GM18511 (cell line): ENCODE results near the gene DDX39A.
"Not testable (repeated sequence)": the region's sequence is repeated elsewhere in the genome, so short reads cannot be mapped to it uniquely, and the experiment has no call there.

Source experiments
- ATAC-seq: cut with Tn5 transposase; IDR thresholded peaks from one replicate; pipeline ENCODE4 v1.9.1; 2021; ENCODE audit warnings: mild to moderate bottlenecking, moderate library complexity; ENCODE audit not compliant: unreplicated experiment

The DDX39A gene

DNA sequence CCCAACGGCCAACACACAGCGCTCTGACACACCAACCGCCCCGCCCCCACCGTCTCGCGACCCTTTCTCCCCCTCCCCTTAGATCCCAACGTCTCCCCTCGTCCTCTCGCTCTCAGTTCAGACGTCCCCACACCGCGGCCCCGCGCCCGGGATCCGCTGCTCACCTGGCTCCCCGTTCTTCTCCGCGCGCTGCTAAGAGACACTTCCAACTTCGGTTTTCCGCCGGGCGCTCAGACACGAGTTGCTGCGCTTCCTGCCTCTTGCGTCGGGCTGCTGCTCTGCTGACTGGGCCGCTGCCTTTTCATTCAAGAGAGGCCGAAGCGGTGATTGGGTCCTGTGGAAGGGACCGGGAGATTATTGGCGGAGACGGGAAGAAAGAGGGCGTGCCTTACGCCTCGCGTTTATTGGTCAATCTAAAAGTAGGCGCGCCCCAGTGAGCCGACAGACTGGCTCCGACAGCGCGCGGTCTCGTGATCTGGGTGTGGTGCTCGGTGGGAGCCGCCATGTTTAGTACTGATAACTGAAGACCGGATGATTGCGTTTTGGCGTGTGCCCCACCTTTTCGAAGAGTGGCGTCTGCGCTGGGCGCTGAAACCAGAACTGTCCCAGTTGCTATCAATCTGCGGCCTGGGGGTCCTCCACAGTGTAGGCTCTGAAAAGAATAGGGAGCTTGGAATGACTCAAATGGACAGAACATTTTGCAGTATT, at the start of gene DDX39A:
DDX39A (minus strand) TSS at position 236 of the 708 bp plus-strand sequence. CDS start 6,121 bp downstream, outside the sequence.
- ATAC-seq, result peak; percentile 87

DNA sequence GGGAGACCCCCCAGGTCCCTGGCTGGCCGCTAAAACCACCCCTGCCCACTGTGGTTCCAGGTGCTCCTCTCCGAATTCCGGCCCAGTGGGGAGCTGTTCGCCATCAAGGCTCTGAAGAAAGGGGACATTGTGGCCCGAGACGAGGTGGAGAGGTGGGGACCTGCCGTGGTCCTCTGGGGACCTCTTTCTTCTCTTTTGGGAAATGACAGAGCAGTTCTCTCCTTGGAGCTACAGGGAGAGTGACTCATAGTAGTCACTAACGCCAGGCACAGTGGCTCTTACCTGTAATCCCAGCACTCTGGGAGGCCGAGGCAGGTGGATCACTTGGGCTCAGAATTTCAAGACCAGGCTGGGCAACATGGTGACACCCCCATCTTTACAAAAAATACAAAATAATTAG, 48.7 kb upstream of the DDX39A start:
- ATAC-seq, result no peak

DNA sequence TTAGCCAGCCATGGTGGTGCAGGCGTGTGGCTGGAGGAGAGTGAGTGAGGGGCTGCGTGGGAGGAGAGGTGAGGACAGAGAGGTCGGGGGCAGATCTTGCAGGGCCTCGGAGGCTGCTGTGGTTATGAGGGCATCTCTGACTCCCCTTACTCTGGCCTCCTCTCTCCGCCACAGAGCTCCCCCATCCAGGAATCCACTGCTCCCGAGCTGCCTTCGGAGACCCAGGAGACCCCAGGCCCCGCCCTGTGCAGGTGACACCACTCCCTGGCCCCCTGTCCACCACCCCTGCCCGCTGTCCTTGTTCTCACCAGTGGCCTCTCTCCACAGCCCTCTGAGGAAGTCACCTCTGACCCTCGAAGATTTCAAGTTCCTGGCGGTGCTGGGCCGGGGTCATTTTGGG, 48.2 kb upstream of the DDX39A start:
- ATAC-seq, result no peak

DNA sequence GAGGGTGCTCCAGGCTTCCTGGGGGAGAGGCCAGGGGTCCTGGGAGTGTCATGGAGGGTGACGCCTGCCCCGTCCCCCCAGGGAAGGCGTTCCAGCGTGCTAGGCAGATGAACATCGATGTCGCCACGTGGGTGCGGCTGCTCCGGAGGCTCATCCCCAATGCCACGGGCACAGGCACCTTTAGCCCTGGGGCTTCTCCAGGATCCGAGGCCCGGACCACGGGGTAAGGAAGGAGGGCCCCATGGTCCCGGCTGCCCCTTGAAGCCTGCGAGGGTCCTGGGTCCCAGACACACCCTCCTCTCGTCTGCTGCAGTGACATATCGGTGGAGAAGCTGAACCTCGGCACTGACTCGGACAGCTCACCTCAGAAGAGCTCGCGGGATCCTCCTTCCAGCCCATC, 44.6 kb upstream of the DDX39A start:
- ATAC-seq, result no peak

DNA sequence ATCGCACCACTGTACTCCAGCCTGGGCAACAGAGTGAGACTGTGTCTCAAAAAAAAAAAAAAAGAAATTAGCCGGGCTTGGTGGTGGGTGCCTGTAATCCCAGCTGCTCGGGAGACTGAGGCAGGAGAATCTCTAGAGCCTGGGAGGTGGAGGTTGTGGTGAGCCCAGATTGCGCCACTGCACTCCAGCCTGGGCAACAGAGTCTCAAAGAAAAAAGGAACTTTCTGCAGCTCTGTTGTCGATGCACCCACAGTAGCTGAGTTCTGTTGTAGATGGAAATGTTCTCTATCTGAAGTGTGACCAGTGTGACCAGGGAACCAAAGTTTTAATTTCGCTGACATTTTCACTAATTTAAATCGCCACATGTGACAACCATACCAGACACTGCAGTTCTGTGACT, 43.3 kb upstream of the DDX39A start:
- ATAC-seq, result not testable (repeated sequence)

DNA sequence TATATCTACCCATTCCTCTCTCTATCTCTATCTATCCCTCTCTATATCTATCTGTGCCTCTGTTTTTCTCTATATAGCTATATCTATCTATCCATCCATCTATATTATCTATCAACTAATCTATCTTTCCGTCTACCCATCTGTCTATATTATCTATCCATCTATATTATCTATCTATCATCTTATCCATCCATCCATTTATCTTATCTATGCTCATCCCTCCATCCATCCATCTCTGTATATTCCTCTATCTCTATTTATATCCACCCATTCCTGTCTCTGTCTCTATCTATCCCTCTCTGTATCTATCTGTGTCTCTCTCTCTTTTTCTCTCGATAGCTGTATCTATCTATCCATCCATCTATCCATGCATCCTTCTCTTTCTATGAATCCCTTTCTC, 41.8 kb upstream of the DDX39A start:
- ATAC-seq, result no peak

DNA sequence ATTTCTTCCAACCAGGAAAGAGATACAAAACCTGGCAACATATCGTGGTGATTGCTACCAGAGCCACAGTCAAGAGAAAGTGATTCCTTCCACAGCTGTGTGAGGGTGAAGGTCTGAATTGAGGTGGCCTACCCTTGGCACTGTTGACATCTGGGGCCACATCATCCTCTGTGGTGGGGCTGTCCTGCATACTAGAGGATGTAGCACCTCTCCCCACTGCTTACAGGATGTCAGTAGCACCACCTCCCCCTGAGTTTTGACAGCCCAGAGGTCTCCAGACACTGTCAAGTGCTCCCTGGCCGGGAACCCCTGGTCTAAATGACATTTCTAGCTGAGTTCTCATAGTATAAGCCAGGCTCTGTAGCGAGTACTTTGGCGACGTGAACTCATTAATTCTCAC, 40.6 kb upstream of the DDX39A start:
- ATAC-seq, result no peak

DNA sequence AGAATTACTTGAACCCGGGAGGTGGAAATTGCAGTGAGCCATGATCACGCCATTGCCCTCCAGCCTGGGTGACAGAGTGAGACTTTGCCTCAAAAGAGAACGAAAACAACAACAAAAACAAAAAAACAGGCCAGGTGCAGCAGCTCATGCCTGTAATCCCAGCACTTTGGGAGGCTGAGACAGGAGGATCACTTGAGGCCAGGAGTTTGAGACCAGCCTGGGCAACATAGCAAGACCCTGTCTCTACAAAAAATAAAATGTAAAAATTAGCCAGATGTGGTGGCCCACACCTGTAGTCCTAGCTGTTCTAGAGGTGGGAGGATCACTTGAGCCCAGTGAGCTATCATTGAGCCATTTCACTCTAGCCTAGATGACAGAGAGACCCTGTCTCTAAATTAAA, 33.2 kb upstream of the DDX39A start:
- not testable (repeated sequence) for ATAC-seq

DNA sequence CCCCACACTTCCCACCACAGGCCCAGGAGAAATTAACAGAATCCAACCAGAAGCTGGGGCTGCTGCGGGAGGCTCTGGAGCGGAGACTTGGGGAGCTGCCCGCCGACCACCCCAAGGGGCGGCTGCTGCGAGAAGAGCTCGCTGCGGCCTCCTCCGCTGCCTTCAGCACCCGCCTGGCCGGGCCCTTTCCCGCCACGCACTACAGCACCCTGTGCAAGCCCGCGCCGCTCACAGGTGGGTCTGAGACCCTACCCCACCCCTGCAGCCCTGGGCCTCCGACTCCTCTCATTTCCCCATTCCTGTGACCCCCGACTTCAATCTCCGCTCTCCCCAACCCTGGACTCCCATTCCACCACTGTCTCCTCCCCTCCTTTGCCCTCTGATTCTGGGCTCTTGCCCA, 31.7 kb upstream of the DDX39A start:
- no peak for ATAC-seq

DNA sequence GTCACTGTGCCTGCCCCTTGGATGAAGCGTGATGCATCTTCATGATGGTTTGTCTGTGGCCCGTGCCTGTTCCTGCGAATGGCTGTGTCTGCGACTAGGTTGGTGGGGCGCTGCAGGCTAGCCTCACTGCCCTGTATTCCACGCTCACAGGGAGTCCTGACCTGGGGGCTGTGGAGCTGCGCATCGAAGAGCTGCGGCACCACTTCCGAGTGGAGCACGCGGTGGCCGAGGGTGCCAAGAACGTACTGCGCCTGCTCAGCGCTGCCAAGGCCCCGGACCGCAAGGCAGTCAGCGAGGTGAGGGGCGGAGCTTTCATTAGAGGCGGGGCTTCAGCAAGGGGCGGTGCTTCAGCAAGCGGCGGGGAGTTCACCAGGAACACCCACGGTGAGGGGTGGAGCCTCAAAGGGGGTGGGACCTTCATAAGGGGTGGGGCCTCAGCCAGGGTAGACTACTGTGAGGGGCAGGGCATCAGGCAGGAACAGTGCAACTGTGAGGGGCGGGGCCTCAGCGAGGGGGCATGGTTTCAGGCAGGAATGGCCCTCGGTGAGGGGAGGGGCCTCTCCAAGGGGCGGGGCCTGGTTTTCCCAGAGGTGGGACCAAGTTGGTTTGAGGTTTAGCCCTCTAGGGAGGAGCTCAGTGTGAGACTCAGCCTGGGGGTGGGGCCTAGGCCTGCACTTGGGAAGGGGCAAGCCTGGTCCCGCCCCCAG, 31.2 kb upstream of the DDX39A start:
- no peak for ATAC-seq

DNA sequence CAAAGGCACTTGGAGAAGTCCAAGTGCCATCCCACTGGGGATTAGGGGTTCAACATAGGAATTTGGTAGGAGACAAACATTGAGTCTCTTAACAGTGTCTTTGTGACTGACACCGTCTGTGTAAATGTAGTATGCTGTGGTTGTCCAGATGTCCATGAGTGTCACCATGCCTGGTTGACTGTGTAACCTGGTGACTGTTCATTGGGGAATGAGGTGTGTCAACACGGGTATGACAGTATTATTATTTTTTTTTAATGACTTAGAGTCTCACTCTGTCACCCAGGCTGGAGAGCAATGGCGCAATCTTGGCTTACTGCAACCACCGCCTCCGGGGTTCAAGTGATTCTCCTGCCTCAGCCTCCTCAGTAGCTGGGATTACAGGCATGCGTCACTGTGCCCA, 30.2 kb upstream of the DDX39A start:
- no peak for ATAC-seq

DNA sequence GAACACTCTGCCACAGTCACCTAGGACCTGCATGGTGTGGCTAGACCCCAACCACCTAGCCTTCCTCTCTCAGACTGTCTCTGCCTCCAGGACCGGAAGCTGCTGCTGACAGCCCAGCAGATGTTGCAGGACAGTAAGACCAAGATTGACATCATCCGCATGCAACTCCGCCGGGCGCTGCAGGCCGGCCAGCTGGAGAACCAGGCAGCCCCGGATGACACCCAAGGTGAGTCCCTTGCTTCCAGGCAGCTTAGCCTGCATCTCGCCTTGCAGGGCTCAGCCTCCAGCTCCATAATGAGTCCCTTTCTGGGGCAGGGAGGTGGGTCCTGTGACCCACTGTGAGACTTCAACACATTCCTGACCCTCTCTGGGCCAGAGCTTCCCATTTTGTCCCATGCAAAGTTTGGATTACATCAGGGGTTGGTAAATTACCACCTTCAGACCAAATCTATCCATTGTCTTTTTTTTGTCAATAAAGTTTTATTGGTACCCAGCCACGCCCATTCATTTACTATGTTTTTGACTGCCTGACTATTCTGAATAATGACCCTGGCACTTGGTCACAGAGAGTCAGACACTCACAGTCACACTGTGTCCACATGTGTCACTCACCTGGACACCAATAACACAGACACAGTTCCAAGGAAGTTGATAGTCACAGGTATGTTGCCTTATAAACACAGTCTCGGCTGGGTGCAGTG, 27.3 kb upstream of the DDX39A start:
- no peak for ATAC-seq

DNA sequence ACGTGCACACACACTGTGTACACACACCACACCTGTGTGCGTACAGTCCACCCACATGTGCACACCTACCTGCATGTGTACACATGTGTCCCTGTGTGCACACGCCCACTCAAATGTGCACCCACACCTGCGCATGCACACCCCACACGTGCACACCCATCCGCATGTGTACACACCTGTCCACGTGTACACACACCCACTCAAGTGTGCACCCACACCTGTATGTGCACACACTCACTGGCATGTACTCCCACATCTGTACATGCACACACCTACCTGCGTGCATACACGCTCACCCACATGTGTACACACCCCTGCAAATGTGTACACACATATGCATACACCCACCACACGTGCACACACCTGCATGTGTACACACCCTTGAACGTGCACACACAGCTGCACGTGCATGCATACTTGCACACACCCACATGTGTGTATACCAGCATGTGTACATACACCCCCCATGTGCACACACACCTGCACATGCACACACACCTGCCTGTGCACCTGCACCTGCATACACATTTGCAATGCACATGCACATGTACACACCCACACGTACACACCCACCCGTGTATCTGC, 24.6 kb upstream of the DDX39A start:
- ATAC-seq, result no peak

DNA sequence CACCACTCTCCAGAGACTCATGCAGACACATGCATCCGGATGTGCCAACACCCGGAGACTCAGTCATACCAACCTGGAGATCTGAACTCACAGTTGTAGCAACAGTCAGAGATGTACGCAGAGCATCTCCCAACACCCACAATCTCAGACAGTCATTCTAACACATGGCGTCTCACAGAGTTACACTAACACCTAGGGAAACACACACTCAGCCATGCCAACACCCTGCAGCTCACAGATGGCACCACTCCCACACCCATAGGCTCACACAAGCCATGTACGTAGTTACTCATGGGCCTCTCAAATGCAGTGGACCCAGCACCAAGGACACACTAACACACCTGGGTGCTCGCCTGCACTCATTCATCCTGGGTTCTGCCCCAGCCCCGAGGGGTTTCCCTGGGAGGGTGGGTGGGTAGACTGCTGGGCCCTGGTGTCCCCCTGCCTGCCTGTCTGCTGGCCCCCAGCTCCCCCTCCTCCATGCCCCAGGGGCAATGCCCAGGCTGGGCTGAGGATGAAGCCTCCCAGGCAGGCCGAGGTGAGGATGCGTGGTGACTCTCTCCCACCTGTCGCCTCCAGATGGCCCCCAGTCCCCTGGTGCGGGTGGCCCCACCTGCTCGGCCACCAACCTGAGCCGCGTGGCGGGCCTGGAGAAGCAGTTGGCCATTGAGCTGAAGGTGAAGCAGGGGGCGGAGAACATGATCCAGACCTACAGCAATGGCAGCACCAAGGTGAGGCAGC, 23.9 kb upstream of the DDX39A start:
- no peak for ATAC-seq

DNA sequence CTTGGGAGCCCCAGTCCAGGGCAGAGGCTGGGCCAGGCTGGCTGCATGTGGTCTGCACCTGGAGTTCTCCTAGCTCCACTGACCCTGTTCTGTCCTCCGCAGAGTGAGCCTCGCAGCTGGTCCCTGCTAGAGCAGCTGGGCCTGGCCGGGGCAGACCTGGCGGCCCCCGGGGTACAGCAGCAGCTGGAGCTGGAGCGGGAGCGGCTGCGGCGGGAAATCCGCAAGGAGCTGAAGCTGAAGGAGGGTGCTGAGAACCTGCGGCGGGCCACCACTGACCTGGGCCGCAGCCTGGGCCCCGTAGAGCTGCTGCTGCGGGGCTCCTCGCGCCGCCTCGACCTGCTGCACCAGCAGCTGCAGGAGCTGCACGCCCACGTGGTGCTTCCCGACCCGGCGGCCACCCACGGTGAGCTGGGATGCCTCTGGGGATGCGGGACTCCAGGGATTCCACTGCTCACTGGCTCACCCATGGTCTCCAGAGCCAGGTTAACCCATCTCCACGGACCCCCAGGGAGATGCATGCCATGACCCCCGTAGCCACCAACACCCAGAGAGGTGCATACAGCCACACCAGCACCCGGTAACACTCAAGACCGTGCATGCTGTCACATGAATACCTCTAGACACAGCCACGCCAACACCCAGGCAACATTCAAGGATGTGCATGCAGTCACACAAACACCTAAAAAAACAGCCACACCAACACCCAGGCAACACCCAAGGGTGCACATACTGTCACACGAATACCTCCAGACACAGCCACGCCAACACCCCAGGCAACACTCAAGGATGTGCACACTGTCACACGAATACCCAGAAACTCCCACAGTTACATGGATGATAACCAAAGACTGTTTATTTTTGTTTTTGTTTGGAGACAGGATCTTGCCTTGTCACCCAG, 22.1 kb upstream of the DDX39A start:
- no peak for ATAC-seq

DNA sequence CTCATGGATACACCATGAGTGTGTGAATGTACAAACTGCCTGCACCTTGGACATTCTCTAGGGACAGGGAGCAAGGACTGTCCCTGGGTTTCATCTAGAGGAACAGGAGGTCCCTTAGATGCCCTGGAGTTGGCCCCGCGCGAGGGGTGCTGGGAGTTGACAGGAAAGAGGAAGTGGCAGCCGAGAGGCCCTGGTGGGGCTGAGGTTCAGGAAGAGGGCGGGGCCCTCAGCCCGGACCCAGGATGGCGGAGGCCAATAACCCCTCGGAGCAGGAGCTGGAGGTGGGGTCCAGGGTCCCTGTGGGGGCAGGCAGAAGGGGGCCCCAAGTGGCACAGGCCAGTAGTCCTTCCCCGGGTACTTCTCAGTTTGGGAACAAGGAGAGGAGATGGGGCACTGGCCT, 20.9 kb upstream of the DDX39A start:
- peak; percentile 87 for ATAC-seq

DNA sequence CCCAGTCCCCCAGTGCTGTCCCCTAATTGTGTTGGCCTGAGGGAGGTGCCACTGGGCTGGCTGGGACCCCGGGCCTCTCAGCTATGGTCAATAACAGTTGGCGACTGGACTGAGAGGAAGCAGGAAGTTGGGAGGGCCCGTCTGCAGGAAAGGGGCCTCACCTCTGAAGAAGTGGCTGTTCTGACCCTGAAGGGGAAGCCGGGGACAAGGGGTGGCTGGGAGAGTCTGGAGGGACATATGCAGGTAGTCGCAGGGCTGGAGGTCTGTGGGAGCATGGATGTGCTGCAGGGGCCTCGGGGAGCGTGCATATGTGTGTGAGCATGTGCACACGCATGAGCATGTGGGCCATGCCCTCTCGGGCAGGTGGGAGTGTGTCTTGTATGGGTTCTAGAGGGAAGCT, 19.9 kb upstream of the DDX39A start:
- no peak for ATAC-seq

DNA sequence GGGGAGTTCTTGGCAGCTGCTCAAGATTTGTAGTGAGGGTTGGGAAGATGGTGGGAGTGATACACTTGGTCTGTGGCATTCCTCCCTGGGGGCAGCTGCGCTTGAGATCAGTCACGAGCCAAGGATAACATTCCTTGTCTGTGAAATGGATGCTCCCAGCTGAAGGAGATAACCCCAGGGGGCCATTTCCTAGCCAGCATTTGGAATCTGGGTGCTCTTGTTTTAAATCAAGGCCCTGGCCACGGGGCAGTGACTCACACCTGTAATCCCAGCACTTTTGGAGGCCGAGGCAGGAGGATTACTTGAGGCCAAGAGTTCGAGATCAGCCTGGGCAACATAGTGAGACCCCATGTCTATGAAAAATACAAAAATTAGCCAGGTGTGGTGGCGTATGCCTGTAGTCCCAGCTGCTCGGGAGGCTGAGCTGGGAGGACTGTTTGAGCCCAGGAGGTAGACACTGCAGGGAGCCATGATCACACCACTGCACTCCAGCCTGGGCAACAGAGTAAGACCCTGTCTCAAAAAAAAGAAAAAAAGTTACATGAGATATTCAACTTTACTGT, 18.5 kb upstream of the DDX39A start:
- ATAC-seq, result no peak

DNA sequence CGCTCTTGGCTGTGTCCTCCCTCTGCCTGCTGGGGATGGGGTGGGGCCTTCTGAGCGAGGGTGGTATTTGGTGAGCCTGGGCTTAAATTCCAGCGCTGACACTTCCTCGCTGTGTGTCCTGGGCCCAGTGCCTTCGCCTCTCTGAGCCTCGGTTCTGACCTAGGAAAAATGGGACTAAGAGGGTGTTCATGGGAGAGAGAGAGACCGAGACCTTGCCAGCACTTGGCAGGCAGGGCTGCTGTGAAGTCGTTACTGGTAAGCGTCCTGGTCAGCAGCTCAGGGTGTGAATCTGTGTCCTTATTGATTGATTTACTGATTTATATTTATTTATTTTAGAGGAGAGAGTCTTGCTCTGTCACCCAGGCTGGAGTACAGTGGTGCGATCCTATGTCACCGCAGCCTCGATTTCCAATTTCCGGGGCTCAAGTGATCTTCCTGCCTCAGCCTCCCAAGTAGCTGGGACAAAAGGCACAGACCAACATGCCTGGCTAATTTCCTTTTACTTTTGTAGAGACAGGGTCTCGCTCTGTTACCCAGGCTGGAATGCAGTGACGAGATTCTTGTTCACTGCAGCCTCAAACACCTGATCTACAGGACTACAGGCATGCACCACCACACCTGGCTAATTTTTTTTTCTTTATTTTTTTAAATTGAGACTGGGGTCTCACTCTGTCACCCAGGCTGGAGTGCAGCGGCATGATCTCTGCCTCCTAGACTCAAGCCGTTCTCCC, 16.3 kb upstream of the DDX39A start:
- no peak for ATAC-seq
